DND-41 (cell line): ENCODE results near the gene KPNA3.

ENCODE experiments used
- CTCF ChIP-seq: IDR thresholded peaks from 2 replicates; pipeline ENCODE4 v1.5.1; 2012; ENCODE audit warnings: borderline replicate concordance, low read length, moderate library complexity, mild to moderate bottlenecking; ENCODE audit not compliant: poor library complexity, severe bottlenecking; ENCODE audit errors: extremely low read depth
- EZH2 ChIP-seq: IDR thresholded peaks from 3 replicates; pipeline ENCODE4 v1.6.1; 2012; ENCODE audit warnings: borderline replicate concordance, low read depth, mild to moderate bottlenecking, moderate library complexity, low read length, inconsistent platforms; ENCODE audit not compliant: severe bottlenecking

- TF ChIP-seq CTCF: no peak
- TF ChIP-seq EZH2: no peak
Observed at GRCh38 chr13:49690133-49690994, 102.1 kb downstream of the KPNA3 start.
